Thyroid gland (tissue), 4 donors: ENCODE data around the gene TMC8. TPM values are rescaled to one million over a fixed set of nuclear protein-coding genes. Genes with fewer than 3 reads are reported as not detected.

Experiments used
- DNase-seq, 2 donors: peaks; one replicate each; pipeline ENCODE4 v3.0.0-alpha.2; 2019
- H3K27ac ChIP-seq, 3 donors: fragments of 200-600 bp; sonication (generic); 1 replicate in 2 of 3; 2 replicates in 1 of 3; pipeline ENCODE4 v1.5.1; 2016 to 2019; ENCODE audit warnings: mild to moderate bottlenecking in 1 of 3, moderate library complexity in 1 of 3
- H3K27me3 ChIP-seq: fragments of 200-600 bp; sonication (generic); one replicate; pipeline ENCODE4 v1.5.1; 2019
- H3K36me3 ChIP-seq, 2 donors: fragments of 200-600 bp; sonication (generic); one replicate each; pipeline ENCODE4 v1.5.1; 2016 to 2019
- H3K4me1 ChIP-seq, 2 donors: fragments of 200-600 bp; sonication (generic); one replicate each; pipeline ENCODE4 v1.5.1; 2017 to 2019
- H3K4me3 ChIP-seq, 3 donors: fragments of 200-600 bp; sonication (generic); replicated peaks in 1 of 3; 1 replicate in 2 of 3; 2 replicates in 1 of 3; pipeline ENCODE4 v1.5.1; 2016; ENCODE audit warnings: mild to moderate bottlenecking in 1 of 3
- H3K9me3 ChIP-seq: fragments of 200-600 bp; sonication (generic); one replicate; pipeline ENCODE4 v1.5.1; 2017
- CTCF ChIP-seq, 6 experiments: fragments of 200-600 bp in 3 of 6; fragments of 450-650 bp in 3 of 6; sonication (generic) in 3 of 6; IDR thresholded peaks; one replicate each; pipeline ENCODE4 v1.5.1; 2016 to 2019; ENCODE audit warnings: antibody characterized with exemption in 6 of 6, mild to moderate bottlenecking in 2 of 6, inconsistent platforms in 1 of 6, moderate library complexity in 1 of 6
- POLR2A ChIP-seq, 2 donors: fragments of 450-650 bp; IDR thresholded peaks; one replicate each; pipeline ENCODE4 v1.6.1; 2017; ENCODE audit warnings: antibody characterized with exemption in 2 of 2, mild to moderate bottlenecking in 2 of 2, moderate library complexity in 1 of 2
- WGBS, 2 donors: methylation state at CpG; one replicate each; pipeline ENCODE4 v1.1.5; 2017; 5-methylcytosine and 5-hydroxymethylcytosine counted together
- intact Hi-C: fragments of 100-400 bp; cut with DNase I; formaldehyde crosslinking; loops from one replicate; pipeline ENCODE4 v1.15.1; 2023
- total RNA-seq, 4 donors: library from RNA; depleted of rRNA; stranded (reverse); fragments of >200 nt; gene quantifications; one replicate each; pipeline ENCODE4 v1.2.3, GENCODE V29; 2016

TMC8 gene
- total RNA-seq, 4 donors from 2014 or later, result 1.4 to 4.7 (median 1.9) TPM

- no peak for DNase-seq
- Histone ChIP-seq H3K27ac (no peak overlapping the region), H3K27me3 (no peaks in the 10 kb centered on the region), H3K4me1 (peaks cover 8 to 18% of the 10 kb centered on the region in 2 donors), H3K4me3 (no peak overlapping the region), H3K36me3 (no peaks in the 10 kb centered on the region), H3K9me3 (no peaks in the 10 kb centered on the region)
- TF ChIP-seq CTCF (IDR thresholded peaks at IDR 0.05) (no peak), POLR2A (IDR thresholded peaks at IDR 0.05) (no peak)
- intact Hi-C loops, result no loop called here
- WGBS, 2 donors, result 88 to 89% methylated on average over 13 to 21 of the region's 35 CpGs
Observed at GRCh38 chr17:78120971-78121800, 9.4 kb upstream of the TMC8 start.

- DNase-seq, result no peak
- H3K27me3 ChIP-seq, result no peaks in the 10 kb centered on the region
- 54 to 71% methylated on average over 3 to 8 of the region's 11 CpGs for WGBS, 2 donors
- no peaks in the 10 kb centered on the region for H3K9me3 ChIP-seq
- no peak overlapping the region for H3K4me3 ChIP-seq
- intact Hi-C loops, result no loop called here
- no peak overlapping the region for H3K27ac ChIP-seq
- peaks cover 9 to 17% of the 10 kb centered on the region in 2 donors for H3K4me1 ChIP-seq
- no peak for TF ChIP-seq POLR2A (IDR thresholded peaks at IDR 0.05)
- no peak for TF ChIP-seq CTCF (IDR thresholded peaks at IDR 0.05)
- H3K36me3 ChIP-seq, result no peaks in the 10 kb centered on the region
Observed at GRCh38 chr17:78121801-78122215, 8.8 kb upstream of the TMC8 start.

GRCh38 chr17:78122216-78122930 is 8.2 kb upstream of the TMC8 start:
- Histone ChIP-seq H3K27me3 (no peaks in the 10 kb centered on the region), H3K4me1 (peaks cover 9 to 17% of the 10 kb centered on the region in 2 donors), H3K36me3 (no peaks in the 10 kb centered on the region), H3K4me3 (no peak overlapping the region), H3K9me3 (no peaks in the 10 kb centered on the region), H3K27ac (no peak overlapping the region)
- intact Hi-C loops, result no loop called here
- TF ChIP-seq POLR2A (IDR thresholded peaks at IDR 0.05), result no peak
- TF ChIP-seq CTCF (IDR thresholded peaks at IDR 0.05), result no peak
- no peak for DNase-seq
- WGBS, 2 donors, result 89 to 97% methylated on average over 13 to 14 of the region's 23 CpGs

GRCh38 chr17:78122931-78123249 is 7.7 kb upstream of the TMC8 start:
- no peak for DNase-seq
- no peak overlapping the region for H3K27ac ChIP-seq
- H3K27me3 ChIP-seq, result no peaks in the 10 kb centered on the region
- no peak overlapping the region for H3K4me3 ChIP-seq
- H3K4me1 ChIP-seq, result peaks cover 9 to 17% of the 10 kb centered on the region in 2 donors
- no peaks in the 10 kb centered on the region for H3K36me3 ChIP-seq
- 100% methylated on average over 4 of the region's 4 CpGs for WGBS, 2 donors
- intact Hi-C loops, result no loop called here
- TF ChIP-seq CTCF (IDR thresholded peaks at IDR 0.05) (no peak), POLR2A (IDR thresholded peaks at IDR 0.05) (no peak)
- H3K9me3 ChIP-seq, result no peaks in the 10 kb centered on the region
